KMS-11 (cell line): Measurements from ENCODE around the gene NSD2.

Experiments
- H2AFZ ChIP-seq: fragments of 200-600 bp; sonication (generic); 2 replicates; pipeline ENCODE4 v1.6.1; 2016; ENCODE audit warnings: antibody characterized with exemption, mixed run types, low read depth
- H3K27ac ChIP-seq: fragments of 200-600 bp; sonication (generic); 2 replicates; pipeline ENCODE4 v1.6.1; 2016; ENCODE audit warnings: mild to moderate bottlenecking, mixed run types
- H3K27me3 ChIP-seq: fragments of 200-600 bp; sonication (generic); 2 replicates; pipeline ENCODE4 v1.6.1; 2017; ENCODE audit warnings: mild to moderate bottlenecking, low read depth, mixed run types, moderate library complexity; ENCODE audit not compliant: insufficient read depth
- H3K36me3 ChIP-seq: fragments of 200-600 bp; sonication (generic); 2 replicates; pipeline ENCODE4 v1.6.1; 2017; ENCODE audit warnings: mild to moderate bottlenecking, mixed run types; ENCODE audit not compliant: insufficient read depth
- H3K4me1 ChIP-seq: fragments of 200-600 bp; sonication (generic); 2 replicates; pipeline ENCODE4 v1.6.1; 2016; ENCODE audit warnings: mild to moderate bottlenecking, low read depth, mixed run types; ENCODE audit not compliant: poor library complexity, severe bottlenecking
- H3K4me2 ChIP-seq: fragments of 200-600 bp; sonication (generic); 2 replicates; pipeline ENCODE4 v1.7.0; 2016; ENCODE audit warnings: mild to moderate bottlenecking, mixed run types
- H3K4me3 ChIP-seq: fragments of 200-600 bp; sonication (generic); IDR thresholded peaks from 2 replicates; pipeline ENCODE4 v1.6.1; 2017; ENCODE audit warnings: low read depth, low read length, mixed read lengths; ENCODE audit not compliant: insufficient read depth
- H3K79me2 ChIP-seq: fragments of 200-600 bp; sonication (generic); 2 replicates; pipeline ENCODE4 v1.6.1; 2016; ENCODE audit warnings: low read depth, mixed run types; ENCODE audit not compliant: insufficient read depth
- H3K9ac ChIP-seq: fragments of 200-600 bp; sonication (generic); 2 replicates; pipeline ENCODE4 v1.6.1; 2016; ENCODE audit warnings: mild to moderate bottlenecking, mixed run types
- H4K20me1 ChIP-seq: fragments of 200-600 bp; sonication (generic); 2 replicates; pipeline ENCODE4 v1.6.1; 2016; ENCODE audit warnings: mild to moderate bottlenecking, mixed run types; ENCODE audit not compliant: insufficient read depth
- TF ChIP-seq, protein P1 (sequence below): fragments of 200-600 bp; sonication (generic); conservative IDR thresholded peaks from 2 replicates; pipeline ENCODE4 v1.6.1; 2017; ENCODE audit warnings: low read depth, mild to moderate bottlenecking, antibody characterized with exemption, low read length, moderate library complexity, mixed read lengths

Gene NSD2

GRCh38 chr4:1990676-1991075, 119.5 kb downstream of the NSD2 start:
- TF ChIP-seq, protein P1, sequence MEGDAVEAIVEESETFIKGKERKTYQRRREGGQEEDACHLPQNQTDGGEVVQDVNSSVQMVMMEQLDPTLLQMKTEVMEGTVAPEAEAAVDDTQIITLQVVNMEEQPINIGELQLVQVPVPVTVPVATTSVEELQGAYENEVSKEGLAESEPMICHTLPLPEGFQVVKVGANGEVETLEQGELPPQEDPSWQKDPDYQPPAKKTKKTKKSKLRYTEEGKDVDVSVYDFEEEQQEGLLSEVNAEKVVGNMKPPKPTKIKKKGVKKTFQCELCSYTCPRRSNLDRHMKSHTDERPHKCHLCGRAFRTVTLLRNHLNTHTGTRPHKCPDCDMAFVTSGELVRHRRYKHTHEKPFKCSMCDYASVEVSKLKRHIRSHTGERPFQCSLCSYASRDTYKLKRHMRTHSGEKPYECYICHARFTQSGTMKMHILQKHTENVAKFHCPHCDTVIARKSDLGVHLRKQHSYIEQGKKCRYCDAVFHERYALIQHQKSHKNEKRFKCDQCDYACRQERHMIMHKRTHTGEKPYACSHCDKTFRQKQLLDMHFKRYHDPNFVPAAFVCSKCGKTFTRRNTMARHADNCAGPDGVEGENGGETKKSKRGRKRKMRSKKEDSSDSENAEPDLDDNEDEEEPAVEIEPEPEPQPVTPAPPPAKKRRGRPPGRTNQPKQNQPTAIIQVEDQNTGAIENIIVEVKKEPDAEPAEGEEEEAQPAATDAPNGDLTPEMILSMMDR, result no peak
- Histone ChIP-seq H3K79me2 (peaks cover 3% of the 10 kb centered on the region; the same call in 1 of the 2 replicates), H3K27me3 (no peaks in the 10 kb centered on the region), H3K4me3 (no peak overlapping the region), H3K36me3 (no peaks in the 10 kb centered on the region), H3K4me1 (no peaks in the 10 kb centered on the region), H3K27ac (no peak overlapping the region), H4K20me1 (no peaks in the 10 kb centered on the region), H3K4me2 (no peak overlapping the region), H2AFZ (no peak overlapping the region), H3K9ac (no peak overlapping the region)

DNA sequence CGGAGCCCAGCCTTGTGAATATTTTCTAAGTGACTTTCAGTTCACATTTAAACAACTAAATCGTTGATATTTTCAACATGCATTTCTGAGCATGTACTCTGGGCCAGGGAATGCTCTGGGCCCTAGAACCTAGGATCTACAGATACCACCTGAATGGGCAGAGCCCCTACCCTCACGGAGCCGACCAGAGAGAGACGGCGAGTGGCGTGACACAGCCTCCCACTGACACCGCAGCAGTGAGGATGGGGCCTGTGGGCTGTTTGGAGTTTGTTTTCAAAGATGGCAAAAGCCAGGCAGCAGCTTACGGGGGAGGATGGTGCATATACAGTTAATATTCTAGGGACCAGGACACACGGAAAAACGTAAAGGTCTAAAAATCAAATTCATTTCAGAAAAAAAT, 119.9 kb downstream of the NSD2 start:
- no peaks in the 10 kb centered on the region for H3K36me3 ChIP-seq
- H3K9ac ChIP-seq, result no peak overlapping the region
- H2AFZ ChIP-seq, result no peak overlapping the region
- peaks cover 7% of the 10 kb centered on the region; the same call in 1 of the 2 replicates for H3K79me2 ChIP-seq
- H3K4me1 ChIP-seq, result no peaks in the 10 kb centered on the region
- H3K27ac ChIP-seq, result no peak overlapping the region
- no peak overlapping the region for H3K4me2 ChIP-seq
- TF ChIP-seq, protein P1, result no peak
- no peaks in the 10 kb centered on the region for H3K27me3 ChIP-seq
- no peaks in the 10 kb centered on the region for H4K20me1 ChIP-seq
- no peak overlapping the region for H3K4me3 ChIP-seq

DNA sequence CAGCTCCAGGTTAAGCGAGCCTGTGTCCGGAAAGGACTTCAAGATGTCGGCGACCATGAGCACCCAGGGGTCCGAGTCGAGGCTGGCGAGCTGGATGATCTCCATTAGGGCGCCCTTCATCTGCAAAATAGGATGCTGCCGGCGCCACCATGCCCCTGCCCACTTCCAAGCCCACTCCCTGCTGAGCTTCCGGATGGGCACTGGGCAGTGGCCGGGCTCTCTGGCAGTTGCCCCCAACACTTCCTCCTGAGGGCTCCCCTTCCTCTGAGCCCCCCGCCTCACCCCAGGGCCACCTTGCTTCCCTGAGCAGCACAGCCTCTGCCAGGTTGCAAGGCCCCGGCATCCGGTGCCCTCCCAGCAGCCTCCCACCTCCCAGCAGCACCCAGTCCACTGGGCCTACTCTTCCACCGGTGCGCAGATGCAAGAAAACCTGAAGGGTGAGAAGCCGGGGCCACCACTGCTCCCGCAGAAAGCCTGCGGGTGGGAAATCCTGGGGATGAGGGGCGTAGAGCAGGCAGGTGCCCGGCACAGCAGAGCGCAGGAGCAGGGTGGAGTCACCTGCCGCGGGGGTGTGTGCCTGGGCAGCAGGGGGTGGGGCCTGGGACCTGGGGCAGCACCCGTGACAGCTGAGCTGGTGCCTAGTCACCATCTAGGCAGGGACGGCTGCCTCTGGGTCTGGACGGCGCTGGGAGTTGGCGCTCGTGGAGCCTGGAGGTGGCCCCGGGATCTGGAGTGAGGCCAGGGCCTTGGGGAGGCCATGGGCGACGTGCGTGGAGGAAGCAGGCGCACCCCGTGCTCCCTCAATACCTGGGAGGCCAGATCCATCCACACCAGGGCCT, 120.6 kb downstream of the NSD2 start:
- TF ChIP-seq, protein P1, result no peak
- Histone ChIP-seq H3K4me3 (no peak overlapping the region), H4K20me1 (no peaks in the 10 kb centered on the region), H3K4me2 (no peak overlapping the region), H2AFZ (no peak overlapping the region), H3K27ac (no peak overlapping the region), H3K36me3 (no peaks in the 10 kb centered on the region), H3K79me2 (peaks cover 12% of the 10 kb centered on the region; the same call in 1 of the 2 replicates), H3K27me3 (no peaks in the 10 kb centered on the region), H3K4me1 (no peaks in the 10 kb centered on the region), H3K9ac (no peak overlapping the region)

DNA sequence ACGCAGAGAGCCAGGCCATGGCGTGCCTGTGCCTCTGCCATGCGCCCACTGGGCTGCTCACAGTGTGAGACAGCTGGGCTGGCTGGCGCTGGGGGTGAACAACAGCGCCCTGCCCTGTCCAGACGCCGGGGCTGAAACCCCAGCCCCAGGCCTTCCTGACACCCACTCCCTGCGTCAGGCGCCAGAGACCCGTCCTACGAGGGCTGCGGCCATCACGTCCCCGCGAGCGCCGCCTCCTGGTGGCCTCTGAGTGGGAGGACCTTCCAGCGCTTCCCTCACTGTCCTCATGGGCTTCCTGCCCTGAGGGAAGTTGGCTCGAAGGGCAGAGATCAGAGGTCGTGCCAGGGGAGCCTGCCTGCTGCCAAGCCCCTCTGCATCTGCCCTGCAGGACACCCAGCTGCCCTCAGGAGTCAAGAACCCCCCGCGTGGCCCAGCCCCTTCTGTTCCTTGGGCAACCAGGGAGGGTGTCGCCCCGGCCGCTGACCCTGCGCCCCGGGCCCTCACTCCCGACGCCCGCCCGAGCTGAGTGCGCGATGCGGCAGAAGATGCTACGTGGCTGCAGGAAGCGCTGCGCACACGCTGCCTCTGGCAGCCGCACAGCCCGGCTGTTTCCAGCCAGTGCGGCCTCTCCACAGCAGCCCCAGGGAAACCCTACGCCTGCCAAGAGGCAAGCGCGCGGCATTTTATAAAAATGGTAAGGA, 121.4 kb downstream of the NSD2 start:
- Histone ChIP-seq H3K4me1 (no peaks in the 10 kb centered on the region), H4K20me1 (no peaks in the 10 kb centered on the region), H3K27me3 (no peaks in the 10 kb centered on the region), H3K36me3 (no peaks in the 10 kb centered on the region), H2AFZ (no peak overlapping the region), H3K9ac (no peak overlapping the region), H3K27ac (no peak overlapping the region), H3K79me2 (peaks cover 18% of the 10 kb centered on the region; the same call in 1 of the 2 replicates), H3K4me2 (no peak overlapping the region), H3K4me3 (no peak overlapping the region)
- TF ChIP-seq, protein P1, result no peak
